Fibroblast of skin of right biceps (primary cell): ENCODE results near the gene SEPHS1.
"Not testable (repeated sequence)": the region's sequence is repeated elsewhere in the genome, so short reads cannot be mapped to it uniquely, and the experiment has no call there.

ENCODE experiments used
- DNase-seq: peaks from one replicate; pipeline ENCODE4 v3.0.0-alpha.2; 2013

SEPHS1 gene, protein sequence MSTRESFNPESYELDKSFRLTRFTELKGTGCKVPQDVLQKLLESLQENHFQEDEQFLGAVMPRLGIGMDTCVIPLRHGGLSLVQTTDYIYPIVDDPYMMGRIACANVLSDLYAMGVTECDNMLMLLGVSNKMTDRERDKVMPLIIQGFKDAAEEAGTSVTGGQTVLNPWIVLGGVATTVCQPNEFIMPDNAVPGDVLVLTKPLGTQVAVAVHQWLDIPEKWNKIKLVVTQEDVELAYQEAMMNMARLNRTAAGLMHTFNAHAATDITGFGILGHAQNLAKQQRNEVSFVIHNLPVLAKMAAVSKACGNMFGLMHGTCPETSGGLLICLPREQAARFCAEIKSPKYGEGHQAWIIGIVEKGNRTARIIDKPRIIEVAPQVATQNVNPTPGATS

DNA sequence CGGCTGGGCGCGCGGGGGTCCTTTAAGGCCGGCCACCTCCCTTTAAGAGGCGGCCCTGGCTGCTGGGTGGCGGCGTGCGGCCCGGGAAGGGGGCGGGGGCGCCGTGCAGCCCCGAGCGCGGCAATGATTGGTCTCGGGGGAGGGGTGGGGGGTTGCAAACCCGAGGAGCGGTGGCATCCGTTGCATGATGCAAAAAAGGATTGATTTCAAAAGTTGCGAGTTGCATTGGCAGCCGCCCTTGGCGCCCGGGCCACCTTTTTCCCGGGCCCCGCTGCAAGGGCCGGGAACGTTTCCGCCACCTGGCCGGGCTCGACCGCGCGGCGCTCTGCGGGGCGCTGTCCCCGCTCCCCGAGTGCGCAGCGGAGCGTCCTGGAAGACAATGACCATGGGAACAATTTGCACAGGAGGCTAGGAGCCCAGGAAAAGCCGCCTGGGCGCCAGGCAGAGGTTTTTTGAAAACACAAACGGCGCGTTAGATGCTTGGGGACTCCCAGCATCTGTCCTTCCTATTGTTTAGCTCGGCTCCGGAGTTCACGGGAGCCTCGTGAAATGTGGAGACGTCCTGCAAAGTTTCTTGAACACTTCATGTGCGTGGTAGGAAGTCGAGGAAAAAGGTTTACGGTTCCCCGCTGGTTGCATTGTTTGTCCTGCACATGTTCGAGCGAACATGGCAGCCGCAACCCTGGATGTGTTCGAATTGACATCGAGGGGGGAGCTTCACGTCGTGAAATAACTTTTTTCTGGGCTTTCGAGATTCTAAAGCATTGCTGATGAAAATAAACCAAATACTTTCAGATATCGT is at the start of gene SEPHS1:
TSS of gene SEPHS1 (minus strand) at position 78 of the 802 bp plus-strand sequence. CDS start 3,343 bp downstream, outside the sequence.
- peak; percentile 87 for DNase-seq

DNA sequence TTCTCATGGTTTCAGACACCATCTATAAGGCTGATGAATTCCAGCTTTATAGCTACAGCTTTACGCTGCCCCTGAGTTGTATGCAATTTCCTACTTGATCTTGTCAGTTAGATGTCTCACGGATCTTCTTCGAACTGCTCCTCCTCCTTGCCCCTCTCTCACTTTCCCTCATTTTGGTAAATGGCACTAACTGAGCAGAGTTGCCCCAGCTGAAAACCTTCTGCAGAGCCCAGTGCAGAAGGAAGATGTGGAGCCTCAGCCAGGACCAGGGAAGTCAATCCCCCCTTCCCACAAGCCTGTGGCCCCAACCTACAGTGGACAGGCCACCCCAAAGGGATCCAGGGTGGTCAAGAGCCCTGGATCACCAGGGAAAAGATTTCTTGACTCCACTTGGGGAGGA is 49.0 kb upstream of the SEPHS1 start:
- no peak for DNase-seq

DNA sequence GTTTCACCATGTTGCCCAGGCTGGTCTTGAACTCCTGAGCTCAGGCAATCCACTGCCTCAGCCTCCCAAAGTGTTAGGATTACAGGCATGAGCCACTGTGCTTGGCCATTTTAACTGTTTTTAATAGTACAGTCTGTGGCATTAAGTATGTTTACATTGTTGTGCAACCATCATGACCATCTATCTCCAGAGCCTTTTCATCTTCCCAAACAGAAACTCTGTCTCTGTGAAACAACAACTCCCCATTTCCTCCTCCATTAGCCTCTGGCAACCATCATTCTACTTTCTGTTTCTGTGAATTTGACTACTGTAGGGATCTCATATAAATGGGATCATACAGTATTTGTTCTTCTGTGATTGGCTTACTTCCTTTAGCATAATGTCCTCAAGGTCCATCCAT is 48.3 kb upstream of the SEPHS1 start:
- no peak for DNase-seq

DNA sequence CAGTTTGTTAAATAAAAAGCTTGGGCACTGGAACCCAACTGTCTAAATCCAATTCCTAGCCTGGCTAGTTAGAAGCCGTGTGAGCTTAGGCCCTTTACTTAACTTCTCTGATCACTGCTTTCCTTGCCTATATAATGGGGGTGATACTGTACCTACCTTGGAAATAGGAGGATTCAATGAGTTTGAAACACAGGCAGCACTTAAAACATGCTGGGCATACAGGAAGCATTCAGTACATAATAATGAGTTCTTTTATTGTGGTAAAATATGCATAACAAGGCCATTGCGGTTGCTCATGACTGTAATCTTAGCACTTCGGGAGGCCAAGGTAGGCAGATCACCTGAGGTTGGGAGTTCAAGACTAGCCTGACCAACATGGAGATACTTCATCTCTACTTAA is 47.4 kb upstream of the SEPHS1 start:
- no peak for DNase-seq

DNA sequence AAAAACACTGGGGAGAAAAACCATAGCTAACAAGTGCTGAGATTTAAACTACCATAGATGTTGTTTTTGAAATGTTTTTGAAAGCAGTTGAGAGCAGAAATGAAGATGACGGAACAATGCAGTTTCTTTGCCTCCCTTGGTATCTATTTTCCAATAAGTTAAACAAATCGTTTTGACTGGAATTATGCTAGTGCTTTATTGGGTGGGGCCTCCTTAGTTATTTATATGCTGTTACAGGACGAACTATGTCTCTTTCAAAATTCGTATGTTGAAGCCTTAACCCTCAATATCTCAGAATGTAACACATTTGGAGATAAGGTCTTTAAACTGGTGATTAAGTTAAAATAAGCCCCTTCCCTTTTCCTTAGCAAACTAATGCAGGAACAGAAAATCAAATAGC is 45.5 kb upstream of the SEPHS1 start:
- DNase-seq, result no peak

DNA sequence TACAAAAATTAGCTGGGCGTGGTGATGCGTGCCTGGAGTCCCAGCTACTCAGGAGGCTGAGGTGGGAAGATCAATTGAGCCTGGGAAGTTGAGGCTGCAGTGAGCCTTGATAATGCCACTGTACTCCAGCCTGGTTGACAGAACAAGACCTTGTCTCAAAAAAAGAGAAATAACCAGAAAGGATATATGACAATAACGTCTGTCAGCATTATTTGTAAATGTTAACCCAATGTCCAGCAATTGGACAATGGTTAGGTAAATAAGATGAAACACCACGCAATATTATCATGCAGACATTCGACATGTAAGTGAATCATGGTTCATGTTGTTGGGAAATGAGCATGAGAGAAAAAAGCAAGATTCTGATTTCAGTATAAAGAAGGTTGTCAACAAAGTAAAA is 44.6 kb upstream of the SEPHS1 start:
- no peak for DNase-seq

DNA sequence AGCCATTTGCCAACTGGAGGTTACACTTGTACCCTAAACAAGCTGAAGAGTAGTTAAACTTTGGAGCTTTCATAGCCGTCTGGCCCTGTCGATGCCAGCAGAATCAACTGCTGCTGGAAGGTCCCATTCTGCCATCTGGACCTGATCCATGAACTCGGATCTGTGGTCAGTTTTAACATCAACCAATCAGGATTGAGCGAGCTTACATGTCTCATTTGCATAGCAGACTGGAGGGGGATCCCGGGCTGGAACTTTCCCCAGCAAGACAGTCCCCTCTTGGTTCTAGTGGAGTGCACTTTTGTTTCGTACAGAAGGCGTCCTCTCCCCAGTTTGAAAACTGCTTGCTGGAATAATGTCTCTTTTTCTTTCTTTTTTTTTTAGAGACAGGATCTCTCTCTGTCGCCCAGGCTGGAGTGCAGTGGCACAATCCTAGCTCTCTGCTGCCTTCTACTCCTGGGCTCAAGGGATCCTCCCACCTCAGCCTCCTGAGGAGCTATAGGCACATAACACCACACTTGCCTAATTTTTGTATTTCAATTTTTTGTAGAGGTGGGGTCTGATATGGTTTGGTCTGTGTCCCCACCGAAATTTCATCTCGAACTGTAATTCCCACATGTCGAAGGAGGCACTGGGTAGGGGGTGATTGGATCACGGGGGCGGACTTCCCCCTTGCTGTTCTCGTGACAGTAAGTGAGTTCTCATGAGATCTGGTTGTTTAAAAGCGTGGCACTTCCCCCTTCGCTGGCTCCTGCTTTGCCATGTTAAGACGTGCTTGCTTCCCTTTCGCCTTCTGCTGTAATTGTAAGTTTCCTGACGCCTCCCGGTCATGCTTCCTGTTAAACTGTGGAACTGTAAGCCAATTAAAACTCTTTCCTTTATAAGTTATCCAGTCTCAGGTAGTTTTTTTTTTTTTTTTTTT is 42.8 kb upstream of the SEPHS1 start:
- DNase-seq, result no peak

DNA sequence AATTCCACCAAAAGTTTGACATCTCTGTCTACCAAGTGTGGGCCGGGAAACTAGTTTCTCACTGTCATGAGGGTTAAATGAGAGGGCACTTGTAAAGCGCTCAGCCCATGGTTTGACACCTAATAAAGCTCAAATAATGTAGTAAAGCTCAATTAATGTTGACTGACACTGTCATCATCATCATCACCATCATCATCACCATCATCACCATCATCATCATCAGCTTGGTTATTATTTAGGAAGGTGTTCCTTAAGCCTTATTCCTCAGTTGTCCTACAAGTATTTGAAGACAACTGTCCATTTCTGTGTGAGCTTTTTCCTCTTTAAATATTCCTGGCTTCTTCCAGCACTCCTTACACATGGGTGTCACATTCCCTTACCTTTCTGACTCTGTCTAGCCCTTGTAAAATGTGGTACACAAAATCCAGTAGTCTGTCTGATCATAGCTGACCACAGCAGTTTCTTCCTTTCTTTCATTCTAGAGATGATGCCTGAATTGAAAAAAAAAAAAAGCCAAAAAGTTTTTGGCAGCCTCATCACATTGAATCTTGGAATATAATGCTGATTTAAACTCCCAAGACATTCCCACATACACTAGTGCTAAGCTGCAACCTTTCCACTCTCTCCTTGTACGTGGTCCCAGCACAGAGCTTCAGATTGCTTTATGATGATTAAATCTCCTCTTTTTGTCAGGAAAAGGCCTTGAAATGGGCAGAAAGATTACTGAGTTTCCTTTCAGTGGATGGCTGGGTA is 40.6 kb upstream of the SEPHS1 start:
- no peak for DNase-seq

DNA sequence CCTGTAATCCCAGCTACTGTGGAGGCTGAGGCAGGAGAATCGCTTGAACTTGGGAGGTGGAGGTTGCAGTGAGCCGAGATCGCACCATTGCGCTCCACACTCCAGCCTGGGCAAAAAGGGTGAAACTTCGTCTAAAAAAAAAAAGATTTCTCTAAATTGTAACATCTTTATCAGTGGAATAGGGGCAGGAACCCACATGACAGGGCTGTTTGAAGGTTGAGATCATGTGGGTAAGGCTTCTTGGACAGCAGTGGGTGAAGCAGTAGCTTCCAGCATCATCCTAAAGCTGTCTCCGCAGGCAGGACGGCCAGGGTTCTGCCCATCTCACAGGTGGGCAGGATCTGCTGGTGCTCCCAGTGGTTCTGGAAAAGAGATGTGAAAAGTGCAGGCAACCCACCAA is 37.9 kb upstream of the SEPHS1 start:
- DNase-seq, result no peak

DNA sequence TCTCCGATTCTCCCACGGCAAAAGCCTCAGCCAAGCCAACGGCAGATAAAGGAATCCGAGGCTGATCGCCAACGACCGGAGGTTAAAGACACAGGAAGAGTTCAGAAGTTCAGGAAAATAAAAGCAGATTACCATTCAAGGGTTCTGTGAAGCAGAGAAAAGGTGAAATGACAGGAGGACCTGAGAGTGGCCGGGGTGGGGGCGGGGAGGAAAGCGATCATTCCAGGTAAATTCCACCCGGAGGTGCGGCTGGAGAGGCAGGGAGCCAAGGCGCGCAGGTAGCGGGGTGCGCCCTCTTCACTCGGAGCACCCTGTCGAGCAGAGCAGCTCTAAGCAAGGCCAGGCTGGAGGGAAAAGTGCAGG is 35.3 kb upstream of the SEPHS1 start:
- DNase-seq, result no peak

DNA sequence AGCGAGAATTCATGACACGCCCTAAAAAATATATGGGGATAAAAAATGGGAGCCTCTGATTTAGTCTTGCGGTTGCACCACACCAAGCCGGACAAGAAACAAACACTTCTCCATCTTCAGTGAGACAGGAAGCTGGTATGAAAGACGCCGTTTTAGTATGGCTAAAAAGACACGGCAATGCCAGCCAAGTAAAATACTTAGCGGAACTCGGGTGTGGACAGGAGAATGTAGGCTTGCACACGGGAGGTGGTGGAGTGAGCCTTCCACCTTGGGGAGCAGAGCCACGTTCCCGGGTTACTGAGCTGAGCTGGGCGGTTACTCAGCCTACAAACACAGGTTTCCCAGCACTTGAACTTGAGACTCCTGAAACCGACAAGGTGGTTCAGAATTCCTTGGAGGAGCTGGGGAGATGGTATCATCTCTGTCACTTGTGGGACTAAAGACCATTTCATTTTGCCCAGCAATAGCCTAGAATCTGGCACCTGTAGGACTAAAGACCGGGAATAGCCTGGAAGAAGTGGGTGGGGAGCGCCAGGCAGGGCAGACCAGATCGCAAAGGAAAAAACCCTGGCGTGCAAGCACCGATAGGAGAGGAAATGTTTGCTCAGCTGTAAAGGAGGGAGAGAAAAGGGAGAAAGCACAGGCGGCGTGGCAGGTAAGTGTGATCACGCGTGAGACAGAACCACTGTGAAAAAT is 34.8 kb upstream of the SEPHS1 start:
- DNase-seq, result no peak

DNA sequence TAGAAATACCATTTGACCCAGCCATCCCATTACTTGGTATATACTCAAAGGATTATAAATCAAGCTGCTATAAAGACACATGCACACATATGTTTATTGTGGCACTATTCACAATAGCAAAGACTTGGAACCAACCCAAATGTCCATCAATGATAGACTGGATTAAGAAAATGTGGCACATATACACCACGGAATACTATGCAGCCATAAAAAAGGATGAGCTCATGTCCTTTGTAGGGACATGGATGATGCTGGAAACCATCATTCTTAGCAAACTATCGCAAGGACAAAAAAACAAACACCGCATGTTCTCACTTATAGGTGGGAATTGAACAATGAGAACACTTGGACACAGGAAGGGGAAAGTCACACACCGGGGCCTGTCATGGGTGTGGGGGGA is 31.0 kb upstream of the SEPHS1 start:
- DNase-seq, result not testable (repeated sequence)

DNA sequence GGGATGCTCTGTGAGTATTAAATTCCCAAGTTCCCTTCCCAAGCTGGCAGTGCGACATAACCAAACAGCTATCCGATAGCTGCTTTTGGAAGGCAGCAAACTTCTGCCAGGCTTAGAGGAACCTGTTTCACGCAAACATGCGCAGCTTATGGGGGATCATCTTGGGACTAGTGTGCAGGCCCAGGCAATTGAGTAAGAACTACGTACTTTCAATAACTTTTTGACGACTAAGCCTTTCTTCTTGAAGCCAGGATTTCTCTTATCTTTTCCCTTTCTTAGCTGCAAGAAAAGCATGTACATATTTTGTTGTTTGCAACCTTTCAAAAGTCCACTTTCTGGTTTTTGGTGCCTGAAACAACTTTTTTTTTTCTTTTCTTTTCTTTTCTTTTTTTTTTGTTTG is 28.7 kb upstream of the SEPHS1 start:
- no peak for DNase-seq

DNA sequence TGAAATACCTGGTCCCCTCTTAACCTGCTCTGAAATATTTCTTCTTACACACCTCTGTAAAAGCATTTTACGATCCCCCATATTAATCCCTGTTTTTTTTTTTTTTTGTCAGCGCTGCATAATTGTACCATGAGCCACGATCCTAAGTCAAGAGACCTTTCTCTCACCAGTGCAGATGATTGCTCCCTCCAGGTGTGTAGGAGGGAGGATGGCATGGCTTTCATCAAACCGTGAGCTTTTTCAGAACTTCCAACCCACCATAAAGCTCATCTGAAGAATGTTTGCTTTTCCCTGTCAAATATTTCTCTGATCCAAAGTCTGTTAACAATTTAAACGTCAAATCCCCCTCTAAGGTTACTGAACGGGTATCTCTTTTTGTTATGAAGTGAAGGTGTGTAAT is 28.2 kb upstream of the SEPHS1 start:
- DNase-seq, result no peak

DNA sequence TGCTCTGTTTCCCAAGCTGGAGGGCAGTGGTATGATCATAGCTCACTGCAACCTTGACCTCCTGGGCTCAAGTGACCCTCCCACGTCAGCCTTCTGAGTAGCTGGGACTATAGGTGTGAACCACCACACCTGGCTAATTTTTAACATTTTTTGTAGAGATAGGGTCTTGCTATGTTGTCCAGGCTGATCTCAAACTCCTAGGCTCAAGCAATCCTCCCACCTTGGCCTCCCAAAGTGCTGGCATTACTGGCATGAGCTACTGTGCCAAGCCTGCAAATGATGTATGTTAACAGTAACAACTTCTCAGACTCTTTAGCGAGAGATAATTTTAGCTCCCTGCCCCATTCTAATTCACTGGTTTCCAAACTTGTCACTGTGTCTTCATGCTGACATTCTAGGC is 27.7 kb upstream of the SEPHS1 start:
- DNase-seq, result no peak

DNA sequence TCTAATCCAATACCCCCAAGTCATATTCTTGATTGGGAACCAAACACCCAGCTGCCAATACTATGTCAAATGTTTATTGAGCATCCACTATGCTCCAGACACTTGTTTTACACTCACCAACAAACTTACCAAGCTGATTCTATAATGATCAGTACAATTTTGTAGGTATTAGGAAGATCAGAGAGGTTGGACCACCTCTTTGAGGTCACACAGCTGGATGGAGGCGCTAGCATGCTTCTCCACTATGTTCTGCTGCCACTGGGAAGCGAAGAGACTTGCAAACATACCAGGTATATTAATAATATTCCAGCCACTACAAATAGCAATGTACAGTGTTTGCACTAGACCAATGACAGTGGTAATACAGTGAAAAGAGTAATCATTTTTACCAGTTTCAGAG is 25.6 kb upstream of the SEPHS1 start:
- no peak for DNase-seq

DNA sequence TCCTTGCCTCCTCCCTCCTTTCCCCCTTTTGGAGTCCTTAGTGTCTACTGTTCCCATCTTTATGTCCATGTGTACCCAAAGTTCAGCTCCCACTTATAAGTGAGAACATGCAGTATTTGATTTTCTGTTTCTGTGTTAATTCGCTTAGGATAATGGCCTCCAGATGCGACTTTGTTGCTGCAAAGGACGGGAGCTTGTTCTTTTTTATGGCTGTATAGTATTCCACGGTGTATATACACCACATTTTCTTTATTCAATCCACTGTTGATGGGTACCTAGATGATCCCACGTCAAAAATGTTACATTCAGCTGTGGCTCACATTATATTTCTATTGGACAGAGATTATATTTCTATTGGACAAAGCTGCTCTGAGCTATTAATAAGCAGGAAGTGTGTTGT is 24.4 kb upstream of the SEPHS1 start:
- no peak for DNase-seq

DNA sequence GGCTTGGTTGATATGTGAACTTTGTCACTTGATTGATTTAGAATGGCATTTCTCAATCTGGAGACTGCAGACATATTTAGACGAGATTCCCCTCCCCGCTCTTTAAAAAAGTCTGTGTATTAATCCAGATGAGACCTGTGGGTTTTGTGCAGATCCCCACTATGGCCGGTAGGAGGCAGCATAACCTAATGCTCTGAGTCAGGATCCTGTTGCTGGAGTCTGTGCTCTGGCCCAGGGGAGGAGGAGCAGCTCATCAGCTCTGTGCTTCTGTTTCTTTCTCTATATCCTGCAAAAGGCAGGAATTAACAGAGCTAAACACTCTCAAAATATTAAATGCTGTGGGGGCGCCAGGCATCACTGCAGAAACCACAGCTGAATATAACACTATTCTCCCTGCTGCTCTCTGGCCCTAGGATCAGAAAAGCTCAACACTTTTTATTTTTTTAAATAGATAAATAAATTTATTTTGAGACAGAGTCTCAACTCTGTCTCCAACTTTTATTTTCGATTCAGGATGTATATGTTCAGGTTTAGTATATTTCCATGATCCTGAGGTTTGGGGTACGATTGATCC is 23.9 kb upstream of the SEPHS1 start:
- peak; percentile 80 for DNase-seq

DNA sequence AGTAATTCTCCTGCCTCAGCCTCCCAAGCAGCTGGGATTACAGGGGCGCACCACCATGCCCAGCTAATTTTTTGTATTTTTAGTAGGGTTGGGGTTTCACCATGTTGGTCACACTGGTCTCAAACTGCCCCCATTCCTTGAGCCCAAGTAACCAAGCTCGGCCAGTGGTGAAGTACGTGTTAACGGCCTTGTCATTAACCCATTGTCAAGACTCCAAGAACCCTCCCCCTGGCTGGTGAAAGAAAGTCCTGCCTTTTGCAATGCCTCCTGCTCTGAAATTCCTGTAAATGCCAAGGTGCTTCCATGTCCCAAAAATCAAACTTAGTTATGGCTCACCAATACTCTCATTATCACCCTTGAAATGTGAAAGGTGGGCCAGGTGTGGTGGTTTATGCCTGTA is 18.8 kb upstream of the SEPHS1 start:
- DNase-seq, result no peak

DNA sequence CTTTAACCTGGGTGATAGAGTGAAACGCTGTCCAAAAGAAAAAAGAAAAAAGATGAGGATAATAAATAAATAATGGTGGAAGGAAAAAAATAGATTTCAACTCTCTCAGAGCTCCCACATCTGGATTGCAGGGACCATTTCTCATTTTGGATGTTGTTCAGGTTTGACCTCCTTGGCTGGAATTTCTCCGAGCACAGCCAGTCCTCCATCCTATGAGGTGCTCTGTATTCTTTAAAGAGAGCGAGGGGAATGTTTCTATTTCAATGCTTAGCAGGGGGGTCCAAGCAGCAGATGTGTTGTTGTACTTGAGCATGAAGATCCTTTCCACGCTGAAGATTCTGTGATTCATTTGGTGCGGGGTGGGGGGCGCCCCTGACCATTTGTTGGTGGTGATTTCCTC is 17.7 kb upstream of the SEPHS1 start:
- DNase-seq, result no peak

DNA sequence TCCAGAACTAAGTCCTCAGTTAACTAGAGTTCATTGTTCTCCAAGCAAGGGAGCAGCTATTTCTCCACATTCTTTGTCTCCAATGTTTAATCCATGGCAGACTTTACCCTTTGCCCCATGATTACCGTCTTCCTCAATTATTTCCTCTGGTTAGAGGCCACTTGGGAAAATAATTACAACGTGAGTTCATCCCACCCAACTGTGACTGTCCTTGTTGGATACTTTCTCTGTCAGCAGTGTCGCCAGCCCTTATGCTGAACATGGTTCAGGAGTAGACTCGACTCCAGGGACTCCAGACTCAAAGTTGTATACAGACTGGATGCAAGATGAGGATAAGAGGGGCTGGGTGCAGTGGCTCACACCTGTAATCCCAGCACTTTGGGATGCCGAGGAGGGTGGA is 17.1 kb upstream of the SEPHS1 start:
- no peak for DNase-seq

DNA sequence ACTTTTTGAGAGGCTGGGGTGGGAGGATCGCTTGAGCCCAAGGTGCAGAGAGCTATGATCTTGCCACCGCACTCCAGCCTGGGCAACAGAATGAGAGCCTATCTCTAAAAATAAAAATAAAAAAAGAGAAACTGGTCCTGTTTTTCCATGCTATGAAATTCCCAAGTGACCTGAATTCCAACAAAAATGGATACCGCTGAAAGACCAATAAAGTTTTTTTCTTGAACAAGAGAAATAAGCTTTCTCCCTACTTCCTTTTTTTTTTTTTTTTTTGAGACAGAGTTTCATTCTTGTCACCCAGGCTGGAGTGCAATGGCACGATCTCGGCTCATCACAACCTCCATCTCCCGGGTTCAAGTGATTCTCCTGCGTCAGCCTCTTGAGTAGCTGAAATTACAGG is 12.5 kb upstream of the SEPHS1 start:
- no peak for DNase-seq
